Fibroblast of upper back skin (primary cell): ENCODE measurements around the gene UACA.
"Not testable (repeated sequence)": the region's sequence is repeated elsewhere in the genome, so short reads cannot be mapped to it uniquely, and the experiment has no call there.

ENCODE experiments used
- DNase-seq: peaks from one replicate; pipeline ENCODE4 v3.0.0-alpha.2; 2013

The UACA gene

DNA sequence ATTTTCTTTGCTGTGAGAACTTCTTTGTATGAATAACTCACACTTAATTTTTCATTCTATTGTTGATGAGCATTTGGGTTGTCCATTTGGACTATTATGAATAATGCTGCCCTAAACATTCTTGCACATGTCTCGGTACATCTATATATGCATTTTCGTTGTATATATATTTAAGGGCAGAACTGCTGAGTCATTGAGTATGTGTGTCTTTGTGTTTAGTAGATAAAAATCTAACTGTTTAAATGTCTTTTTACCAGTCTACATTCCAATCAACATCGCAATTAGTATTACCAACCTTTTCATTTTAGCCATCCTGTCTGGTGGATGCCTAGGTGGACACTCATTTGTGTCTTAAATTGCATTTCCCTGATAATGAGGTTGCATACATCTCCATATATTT, 144.4 kb downstream of the UACA start:
- no peak for DNase-seq

DNA sequence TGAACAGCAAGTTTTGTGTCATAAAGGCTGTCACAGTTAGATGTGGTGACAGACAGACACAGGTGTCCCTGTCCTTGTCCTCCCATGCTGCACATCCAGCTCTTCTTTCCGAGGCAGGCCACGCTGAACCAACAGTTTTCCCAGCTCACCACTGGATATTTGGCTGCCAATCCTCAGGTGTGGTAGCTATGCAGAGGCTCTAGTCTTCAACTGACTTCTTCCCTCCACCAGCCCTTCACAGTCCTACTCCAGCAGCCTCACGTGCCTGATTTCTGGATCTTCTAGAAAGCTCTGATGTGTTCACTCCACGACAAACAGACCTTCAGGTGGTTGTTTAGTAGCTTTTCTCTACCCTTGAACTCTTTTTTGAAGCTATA, 145.5 kb downstream of the UACA start:
- no peak for DNase-seq

DNA sequence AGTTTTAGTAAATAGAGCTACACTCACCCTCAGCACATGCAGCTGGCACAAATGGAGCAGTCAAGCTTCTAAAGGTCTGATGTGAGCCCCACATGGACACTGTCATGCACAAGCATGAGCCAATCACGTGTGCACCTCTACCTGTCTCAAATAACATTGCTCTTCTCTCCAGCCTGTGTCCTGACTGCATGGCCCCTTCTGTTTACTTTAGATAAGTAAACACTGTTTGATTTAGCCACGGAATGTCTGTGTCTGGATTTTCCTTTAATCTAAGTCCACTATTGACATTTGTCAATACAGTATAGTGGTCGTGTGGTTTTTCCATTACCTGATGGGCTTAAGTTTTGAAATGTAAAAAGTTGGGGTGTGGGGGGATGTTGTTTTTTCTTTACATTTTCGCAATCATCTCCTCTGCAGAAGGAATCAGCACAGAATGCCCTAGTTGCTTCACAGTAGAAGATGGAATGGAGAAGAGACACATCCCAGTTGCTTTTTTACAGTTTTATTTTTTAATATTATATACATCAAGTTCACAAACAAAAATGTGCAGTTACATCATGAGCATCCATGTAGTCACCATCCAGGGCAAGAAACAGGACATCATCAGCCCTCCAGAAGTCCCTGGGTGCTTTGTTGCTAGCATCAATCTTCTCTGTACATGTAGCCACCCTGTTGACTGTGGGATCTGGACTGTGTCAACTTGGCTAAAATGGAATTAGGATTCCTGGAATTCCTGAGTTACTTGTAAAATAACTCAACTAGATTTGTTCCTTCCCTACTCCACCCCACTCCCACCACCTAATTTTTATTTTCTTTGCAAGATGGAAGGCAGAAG, 146.1 kb downstream of the UACA start:
- DNase-seq, result peak; percentile 46

DNA sequence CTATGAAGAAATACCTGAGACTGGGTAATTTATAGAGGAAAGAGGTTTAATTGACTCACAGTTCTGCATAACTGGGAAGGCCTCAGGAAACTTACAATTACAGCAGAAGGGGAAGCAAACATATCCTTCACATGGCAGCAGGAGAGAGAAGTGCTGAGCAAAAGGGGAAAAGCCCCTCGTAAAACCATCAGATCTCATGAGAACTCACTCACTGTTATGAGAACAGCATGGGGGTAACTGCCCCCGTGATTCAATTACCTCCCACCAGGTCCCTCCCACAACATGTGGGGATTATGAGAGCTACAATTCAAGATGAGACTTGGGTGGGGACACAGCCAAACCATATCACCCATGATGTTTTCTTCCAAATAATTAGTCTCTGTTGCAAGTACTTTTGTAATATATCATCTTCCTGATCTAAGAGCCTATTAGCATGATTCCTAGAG, 147.0 kb downstream of the UACA start:
- not testable (repeated sequence) for DNase-seq

DNA sequence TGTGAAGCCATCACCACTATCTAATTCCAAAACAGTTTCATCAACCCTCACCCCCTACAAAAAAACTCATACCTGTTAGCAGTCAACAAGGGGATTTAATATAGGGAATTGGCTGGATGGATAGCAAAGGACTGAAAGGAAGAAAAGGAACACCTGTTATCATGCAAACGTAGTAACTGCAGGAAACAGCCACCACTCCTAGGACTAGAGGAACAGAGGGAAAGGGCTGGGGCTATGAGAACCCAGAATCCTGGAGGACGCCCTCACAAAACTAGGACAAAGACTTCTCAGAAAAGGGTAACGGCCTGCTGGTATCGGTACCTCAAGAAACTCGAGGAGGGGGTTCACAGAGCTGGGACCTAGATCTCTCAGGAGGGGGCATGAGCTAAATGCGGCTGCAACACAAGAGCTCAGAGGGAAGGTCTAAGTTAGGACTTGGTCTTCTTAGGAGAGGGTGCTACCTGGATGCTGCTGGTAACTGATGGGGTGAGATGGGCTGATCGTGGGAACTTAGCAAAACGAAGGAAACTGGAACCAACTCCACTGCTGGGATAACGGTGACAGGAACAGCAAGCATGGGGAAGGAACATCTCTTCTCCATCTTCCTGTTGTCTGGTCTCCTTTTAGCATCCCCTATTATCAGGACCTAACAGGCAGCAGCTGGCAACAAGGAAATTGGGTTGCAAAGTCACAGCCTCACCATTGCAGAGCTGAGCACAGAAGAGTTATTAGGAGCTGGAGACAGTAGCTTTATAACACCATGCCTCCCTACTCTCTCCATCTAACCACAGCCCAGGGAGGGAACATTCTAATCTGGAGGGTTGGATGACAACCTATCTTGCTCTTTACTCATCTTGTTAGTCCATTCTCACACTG, 147.7 kb downstream of the UACA start:
- DNase-seq, result no peak

DNA sequence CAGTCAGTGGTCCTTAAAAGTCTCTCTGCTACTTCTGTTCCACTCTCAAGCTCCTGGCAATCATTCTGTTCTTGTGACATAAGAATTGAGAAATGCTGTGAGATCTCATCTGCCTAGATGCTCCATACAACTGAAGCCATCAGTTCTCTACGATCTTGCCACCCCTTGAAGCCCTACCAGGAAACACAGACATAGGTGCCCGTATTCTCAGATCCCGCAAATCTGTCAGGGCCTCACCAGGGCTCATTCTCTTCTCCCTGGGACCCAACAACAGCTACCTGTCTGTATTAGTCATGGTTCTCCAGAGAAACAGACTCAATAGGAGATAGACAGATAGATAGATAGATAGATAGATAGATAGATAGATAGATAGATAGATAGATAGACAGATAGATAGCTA, 149.1 kb downstream of the UACA start:
- no peak for DNase-seq

DNA sequence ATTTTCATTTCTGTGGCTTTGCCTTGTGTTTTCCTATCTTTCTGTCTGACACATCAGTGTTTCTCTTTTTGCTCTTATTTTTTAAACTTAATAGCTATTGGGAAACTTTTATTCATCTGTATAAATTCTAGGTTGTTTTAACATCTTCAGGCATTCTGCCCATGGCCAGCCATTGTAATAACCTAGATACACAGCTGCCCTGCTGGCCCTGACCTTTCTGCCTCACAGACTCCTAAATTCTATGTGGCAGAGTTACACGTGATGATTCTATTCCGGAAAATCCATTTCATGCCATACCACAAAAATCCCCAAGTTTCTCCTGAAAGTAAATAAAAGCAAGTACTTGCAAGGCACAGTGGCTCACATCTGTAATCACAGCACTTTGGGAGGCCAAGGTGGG, 150.1 kb downstream of the UACA start:
- DNase-seq, result no peak

DNA sequence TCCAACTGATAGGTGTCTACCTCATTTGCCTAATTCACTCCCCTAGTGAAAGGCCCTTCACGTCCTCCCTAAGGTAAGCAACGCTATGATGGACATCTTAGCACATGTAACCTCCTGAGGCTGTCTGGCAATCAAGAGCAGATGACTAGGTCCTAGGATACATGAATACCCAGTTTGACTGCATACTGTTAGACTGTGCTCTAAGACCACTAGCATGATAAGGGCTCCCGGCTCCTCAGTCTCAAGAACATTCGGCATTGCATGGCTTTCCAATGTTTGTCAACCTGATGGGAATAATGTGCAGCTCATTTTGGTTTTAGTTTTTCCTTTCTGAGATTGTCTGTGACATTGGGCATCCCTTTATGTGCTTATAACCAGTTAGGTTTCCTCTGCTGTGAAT, 152.1 kb downstream of the UACA start:
- no peak for DNase-seq

DNA sequence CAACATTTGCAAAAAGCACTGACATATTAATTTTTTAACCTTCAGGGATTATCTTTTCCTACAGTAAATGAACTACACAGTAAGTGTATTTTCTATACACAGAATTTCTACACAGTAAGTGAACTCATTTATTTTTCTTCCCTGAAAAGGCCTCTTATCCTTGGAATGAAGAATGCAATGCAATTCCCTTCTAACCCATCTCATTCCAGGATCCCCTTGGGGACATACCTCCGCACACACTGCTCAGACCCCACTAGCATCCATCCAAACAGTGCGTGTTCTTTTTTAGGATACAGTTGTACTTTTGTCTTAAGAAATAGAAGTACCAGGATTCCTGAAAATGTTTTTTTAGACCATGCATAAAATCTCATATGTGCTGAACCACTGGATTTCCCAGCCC, 152.8 kb downstream of the UACA start:
- peak; percentile 64 for DNase-seq

DNA sequence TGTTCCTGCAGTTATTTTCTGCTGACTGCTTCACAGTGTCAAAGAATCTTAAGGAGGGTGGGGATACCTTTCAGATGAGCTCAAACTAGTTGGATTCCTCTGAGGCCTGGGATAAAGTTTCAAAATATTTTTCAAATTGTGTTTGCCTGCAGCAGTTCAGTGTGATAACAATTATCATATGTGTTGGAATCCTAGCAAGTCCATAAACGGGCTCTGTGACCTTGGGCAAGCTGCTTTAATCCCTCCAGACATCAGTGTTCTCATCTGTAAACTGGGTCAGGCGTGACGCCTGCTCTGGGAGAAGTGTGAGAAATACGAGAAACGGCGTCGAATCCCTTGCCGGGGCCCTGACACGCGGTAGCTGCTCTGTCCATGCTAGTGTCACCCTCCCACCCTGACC, 153.5 kb downstream of the UACA start:
- no peak for DNase-seq

DNA sequence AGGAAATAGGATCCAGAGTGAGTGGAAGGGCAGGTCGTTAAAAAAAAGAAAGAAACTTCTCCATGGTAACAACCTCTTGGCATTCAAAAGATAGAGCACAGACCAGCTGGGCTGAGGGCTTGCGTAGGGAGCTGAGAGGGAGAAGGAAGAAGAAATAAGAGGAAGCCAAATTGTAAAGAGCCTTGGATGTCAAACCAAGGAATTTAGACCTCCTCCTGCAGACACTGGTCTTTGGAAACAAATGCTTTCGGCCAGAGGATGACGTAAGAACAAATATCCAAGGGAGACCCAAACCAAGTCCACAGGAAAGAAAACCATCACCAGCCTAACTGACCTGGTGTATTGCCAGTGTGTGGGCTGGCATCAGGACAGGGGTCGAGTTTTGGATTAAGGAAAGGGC, 155.2 kb downstream of the UACA start:
- peak; percentile 62 for DNase-seq

DNA sequence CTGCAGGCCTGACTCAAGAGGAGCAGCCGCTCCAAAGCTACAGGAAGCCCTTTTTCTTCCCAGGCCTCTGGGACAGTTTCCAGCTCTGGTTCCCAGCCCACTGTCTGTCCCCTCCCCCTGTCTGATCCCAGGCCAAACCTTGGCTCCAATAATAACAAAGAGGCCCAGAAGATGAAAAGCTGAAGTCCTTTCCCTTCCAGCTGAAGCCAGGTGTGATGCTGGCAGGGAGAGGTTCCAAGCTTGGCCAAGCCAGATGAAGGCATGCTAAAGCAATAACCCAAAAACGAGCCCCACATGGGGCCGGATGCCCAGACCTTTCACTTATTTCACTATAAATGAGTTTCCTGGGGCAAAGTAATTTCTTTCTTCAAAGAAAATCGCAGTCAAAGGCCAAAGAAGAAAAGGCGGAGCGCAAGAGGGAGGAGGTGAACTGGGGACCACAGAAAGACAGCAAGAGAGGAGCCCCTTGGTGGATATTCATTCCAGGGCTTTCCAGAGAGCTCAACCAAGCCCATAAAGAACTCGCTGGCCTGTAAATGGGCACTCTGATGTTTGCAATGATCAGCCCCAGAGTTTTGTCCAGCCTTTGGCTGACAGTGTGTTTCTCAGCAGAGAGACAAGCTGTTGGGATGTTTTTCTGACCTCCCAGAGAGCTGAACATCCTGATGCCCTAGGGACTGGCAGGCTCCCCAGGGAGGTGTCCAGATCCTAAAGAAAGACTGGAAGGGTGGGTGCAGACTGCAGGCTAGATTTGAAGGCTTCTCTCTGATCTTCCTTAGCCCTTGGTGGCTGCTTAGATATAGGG, 157.6 kb downstream of the UACA start:
- DNase-seq, result peak; percentile 91

DNA sequence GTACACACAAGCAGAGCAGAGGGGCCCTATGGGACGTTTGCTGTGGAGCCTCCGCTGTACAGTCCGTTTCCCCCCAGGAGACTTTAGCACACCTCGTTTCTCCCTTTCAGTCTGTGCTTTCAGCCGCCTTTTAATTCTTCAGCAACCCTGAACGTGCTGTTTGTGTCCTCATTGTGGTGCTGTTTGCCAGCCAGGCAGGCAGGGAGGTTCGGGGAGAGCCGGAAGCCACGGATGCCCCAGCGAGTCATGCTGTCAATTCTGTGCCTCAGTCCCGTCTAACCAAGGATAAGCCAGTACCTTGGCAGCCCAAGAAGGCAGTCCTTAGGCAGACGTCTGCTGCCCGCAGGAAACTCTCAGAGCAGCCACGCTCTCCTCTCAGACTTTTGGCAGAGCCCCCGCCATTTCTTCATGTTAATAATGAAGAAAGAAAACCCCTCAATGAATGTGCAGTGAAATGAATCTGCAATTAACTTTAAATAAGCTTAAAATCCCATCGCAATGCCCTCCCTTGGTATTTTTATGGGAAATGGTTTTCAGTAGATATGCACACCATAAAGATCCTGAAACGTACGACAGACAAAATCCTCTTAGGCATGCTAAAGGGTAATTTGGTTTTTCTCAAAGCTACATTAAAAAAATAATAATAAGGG, 158.6 kb downstream of the UACA start:
- DNase-seq, result no peak
